ENCODE measurements around the gene FRY. TPM values are rescaled to one million over a fixed set of nuclear protein-coding genes. Genes with fewer than 3 reads are reported as not detected.

FRY gene
- total RNA-seq, 4 donors from 2014 or later: 27.4 to 50.4 (median 39.4) TPM

GRCh38 chr13:32009362-32009761, 22.2 kb upstream of the FRY start:
- intact Hi-C loops (cut with DNase I): no loop called here
- Histone ChIP-seq H3K27me3 (no peaks in the 10 kb centered on the region), H3K36me3 (no peaks in the 10 kb centered on the region), H3K4me1 (peaks cover 16 to 26% of the 10 kb centered on the region in 2 donors), H3K27ac (peak overlapping the region in 1 of 3 donors; percentile 31), H3K4me3 (replicated peaks in 1 of 3) (no peak overlapping the region), H3K9me3 (no peaks in the 10 kb centered on the region)
- WGBS, 2 donors: 87 to 91% methylated on average over 5 of the region's 5 CpGs
- DNase-seq: no peak
- TF ChIP-seq CTCF (IDR thresholded peaks at IDR 0.05) (no peak), POLR2A (IDR thresholded peaks at IDR 0.05) (no peak)

DNA sequence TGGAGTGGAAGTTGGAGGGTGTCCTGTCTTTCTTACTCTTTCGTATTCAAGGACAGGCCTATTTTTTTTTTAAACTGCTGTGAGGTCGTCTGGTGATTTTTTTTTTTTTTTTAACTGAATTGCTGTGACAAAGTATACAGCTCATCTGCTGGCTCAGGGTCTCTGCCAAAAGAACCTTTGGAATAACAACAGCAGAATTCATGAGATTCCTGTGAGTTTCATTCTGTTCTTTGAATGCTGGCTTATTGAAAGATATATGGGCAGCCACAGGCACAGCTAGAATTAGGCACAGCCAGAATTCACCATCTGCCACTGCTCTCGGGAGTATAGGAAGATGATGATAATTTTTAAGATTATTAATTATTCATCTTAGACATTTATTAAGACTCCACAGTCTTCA, 21.4 kb upstream of the FRY start:
- no peak for TF ChIP-seq CTCF (IDR thresholded peaks at IDR 0.05)
- Histone ChIP-seq H3K27ac (peak overlapping the region in 2 of 3 donors; percentile 24 to 31), H3K4me1 (peaks cover 16 to 26% of the 10 kb centered on the region in 2 donors), H3K27me3 (no peaks in the 10 kb centered on the region), H3K9me3 (no peaks in the 10 kb centered on the region), H3K36me3 (no peaks in the 10 kb centered on the region), H3K4me3 (replicated peaks in 1 of 3) (no peak overlapping the region)
- peak; percentile 45 to 57 for DNase-seq
- intact Hi-C loops (cut with DNase I): no loop called here
- WGBS, 2 donors: 19 to 21% methylated on average over 3 of the region's 3 CpGs

GRCh38 chr13:32011971-32012370, 19.6 kb upstream of the FRY start:
- Histone ChIP-seq H3K36me3 (no peaks in the 10 kb centered on the region), H3K27ac (peak overlapping the region in 1 of 3 donors; percentile 78), H3K9me3 (no peaks in the 10 kb centered on the region), H3K27me3 (no peaks in the 10 kb centered on the region), H3K4me1 (peaks cover 16 to 26% of the 10 kb centered on the region in 2 donors), H3K4me3 (replicated peaks in 1 of 3) (no peak overlapping the region)
- intact Hi-C loops (cut with DNase I): no loop called here
- no peak for TF ChIP-seq CTCF (IDR thresholded peaks at IDR 0.05)
- no peak for TF ChIP-seq POLR2A (IDR thresholded peaks at IDR 0.05)
- DNase-seq: no peak

- DNase-seq: peak; percentile 42 to 54
- no peaks in the 10 kb centered on the region for H3K36me3 ChIP-seq
- WGBS, 2 donors: 52 to 55% methylated on average over 6 of the region's 6 CpGs
- no peaks in the 10 kb centered on the region for H3K9me3 ChIP-seq
- H3K27me3 ChIP-seq: no peaks in the 10 kb centered on the region
- H3K4me1 ChIP-seq: peaks cover 16 to 26% of the 10 kb centered on the region in 2 donors
- H3K4me3 ChIP-seq (replicated peaks in 1 of 3): no peak overlapping the region
- no peak for TF ChIP-seq POLR2A (IDR thresholded peaks at IDR 0.05)
- no peak for TF ChIP-seq CTCF (IDR thresholded peaks at IDR 0.05)
- peak overlapping the region in 2 of 3 donors; percentile 34 to 78 for H3K27ac ChIP-seq
- intact Hi-C loops (cut with DNase I): no loop called here
These were observed 18.4 kb upstream of the FRY start for GRCh38 chr13:32013181-32013580.

DNA sequence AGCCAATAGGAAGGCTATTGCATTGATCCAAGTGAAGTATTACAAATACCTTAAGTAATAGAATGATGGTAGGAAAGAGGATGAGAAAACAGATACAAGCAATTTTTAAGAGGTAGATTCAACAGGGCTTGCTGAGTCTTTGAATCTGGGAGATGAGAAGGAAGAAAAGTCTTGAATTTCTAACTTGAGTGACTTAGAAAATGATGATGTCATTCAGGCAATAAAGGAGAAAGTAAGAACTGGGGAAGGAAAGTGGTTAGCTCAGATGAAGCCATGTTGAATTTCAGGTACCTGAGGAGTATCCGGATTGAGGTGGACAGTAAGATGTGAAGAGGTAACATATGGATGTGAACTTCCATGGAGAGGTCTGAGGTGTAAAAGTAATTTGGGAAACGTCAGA, 15.5 kb upstream of the FRY start:
- DNase-seq: no peak
- TF ChIP-seq CTCF (IDR thresholded peaks at IDR 0.05) (no peak), POLR2A (IDR thresholded peaks at IDR 0.05) (no peak)
- Histone ChIP-seq H3K36me3 (no peaks in the 10 kb centered on the region), H3K27me3 (no peaks in the 10 kb centered on the region), H3K9me3 (no peaks in the 10 kb centered on the region), H3K27ac (no peak overlapping the region), H3K4me1 (peaks cover 9 to 14% of the 10 kb centered on the region in 2 donors), H3K4me3 (replicated peaks in 1 of 3) (no peak overlapping the region)
- WGBS, 2 donors: 89 to 92% methylated on average over 2 of the region's 2 CpGs
- intact Hi-C loops (cut with DNase I): no loop called here
